Activated CD8-positive, alpha-beta memory T cell treated with anti-CD3 and anti-CD28 coated beads, Interleukin-2, amount 50 U/mL, for 4 hours (primary cell): Measurements from ENCODE around the gene UQCRQ.

Experiments used
- DNase-seq: peaks from one replicate; pipeline ENCODE4 v3.0.0-alpha.2; 2020

UQCRQ gene

DNA sequence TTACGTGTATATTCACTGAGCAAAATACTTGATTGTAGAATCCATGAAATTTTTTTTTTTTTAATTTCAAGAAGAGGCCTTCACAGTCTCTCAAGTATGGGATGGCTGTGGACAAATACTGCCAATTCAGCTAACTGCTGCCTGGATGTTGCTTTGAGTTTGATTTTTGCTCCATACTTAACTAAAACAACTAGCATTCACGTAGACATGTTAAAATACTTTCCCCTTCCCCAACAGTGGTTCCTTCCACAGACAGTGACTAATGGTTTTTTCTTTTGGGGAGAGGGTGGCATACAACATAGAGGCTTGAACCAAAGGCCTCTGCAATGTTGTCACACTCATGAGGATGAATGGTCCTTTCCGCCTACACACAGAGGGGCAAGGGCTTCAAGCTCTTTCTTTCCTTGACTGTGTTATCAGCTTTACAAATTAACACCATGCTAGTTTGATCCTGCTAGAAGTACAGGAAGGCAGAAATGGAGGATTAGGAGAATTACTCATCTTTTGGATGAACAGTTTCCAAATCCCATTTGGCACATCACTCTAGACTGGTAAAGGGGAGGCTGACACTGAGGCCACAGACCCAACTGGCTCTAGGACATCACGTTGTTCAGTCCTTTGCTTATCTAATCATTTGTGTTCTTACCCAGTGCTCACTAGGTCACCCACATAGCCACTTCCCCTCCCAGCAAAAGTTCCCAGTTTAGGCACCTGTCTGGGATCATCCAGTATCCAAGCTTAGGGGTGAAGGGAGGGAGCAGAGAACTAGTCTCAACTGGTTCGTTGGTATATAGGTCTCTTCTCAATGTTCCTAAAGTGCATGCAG, 5.2 kb downstream of the UQCRQ start:
- DNase-seq, result no peak

DNA sequence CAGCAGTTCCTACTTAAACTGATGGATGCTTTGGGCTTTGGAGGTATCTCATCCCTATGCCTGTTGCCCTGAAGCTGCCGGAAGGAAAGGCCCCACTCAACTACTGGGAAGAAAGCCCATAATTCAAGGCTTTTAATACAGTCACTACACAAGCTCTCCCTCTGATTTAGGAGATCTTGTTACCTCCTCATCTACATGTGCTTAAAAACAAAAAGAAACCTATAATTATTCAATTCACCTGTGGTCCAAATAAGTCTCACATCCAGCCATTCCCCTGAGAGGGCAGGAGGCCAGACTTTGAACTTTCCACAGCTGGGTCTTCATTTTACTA, 6.3 kb downstream of the UQCRQ start:
- no peak for DNase-seq

- DNase-seq, result no peak
Observed at GRCh38 chr5:132873119-132873929, 6.9 kb downstream of the UQCRQ start, which contains the start of gene LEAP2. Gene LEAP2, plus strand, starts transcription at chr5:132873668. Its CDS starts 27 bp downstream, at chr5:132873695.

- DNase-seq, result no peak
Observed at GRCh38 chr5:132873930-132874271, 7.5 kb downstream of the UQCRQ start.

GRCh38 chr5:132876020-132876759, 9.7 kb downstream of the UQCRQ start:
- DNase-seq, result no peak

- no peak for DNase-seq
Observed at GRCh38 chr5:132877466-132877865, 11.0 kb downstream of the UQCRQ start.

DNA sequence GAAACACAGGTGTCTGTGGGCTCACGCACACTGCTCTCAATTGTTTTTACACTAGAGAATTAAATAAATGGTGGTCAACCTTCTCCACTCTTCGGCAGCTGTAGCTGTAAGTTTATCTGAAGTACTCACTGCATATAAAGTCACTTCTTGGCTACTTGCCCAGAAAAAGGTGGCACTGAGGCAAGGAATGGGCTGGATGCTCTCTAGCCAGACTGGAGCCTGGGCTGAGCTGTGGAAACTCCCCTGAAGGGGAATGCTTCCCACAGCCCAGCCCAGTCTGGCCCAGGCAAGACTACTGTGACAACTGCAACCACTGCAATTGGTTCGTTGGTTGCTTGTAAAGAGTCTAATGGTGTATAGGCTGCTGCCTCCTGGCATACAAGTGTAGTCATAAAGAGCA, 11.5 kb downstream of the UQCRQ start:
- no peak for DNase-seq

DNA sequence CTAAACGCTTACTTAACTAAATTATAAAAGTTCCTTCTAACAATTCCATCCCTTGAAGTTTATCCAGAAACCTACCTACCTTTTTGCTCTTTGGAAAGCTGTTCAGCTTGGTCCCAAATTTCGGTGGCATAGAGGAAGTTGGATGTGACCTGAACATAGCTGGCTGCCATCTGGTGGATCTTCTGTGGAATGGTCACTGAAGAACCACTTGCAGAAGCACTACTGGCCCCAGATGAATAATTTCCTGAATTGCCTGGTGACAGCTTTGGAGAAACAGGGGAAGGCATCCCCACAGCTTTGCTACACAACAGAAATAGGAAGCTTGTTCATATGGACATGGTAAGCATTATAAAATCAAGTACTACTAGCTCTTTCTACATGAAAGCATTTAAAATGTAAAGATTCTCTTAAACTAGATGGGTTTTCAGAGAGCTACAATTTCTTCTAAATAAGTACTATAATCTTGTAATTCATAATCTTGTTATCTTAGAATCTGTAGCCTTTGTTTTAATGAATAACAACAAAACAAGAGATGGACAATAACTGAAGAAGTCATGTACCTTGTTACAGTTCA, 16.9 kb downstream of the UQCRQ start:
- no peak for DNase-seq

DNA sequence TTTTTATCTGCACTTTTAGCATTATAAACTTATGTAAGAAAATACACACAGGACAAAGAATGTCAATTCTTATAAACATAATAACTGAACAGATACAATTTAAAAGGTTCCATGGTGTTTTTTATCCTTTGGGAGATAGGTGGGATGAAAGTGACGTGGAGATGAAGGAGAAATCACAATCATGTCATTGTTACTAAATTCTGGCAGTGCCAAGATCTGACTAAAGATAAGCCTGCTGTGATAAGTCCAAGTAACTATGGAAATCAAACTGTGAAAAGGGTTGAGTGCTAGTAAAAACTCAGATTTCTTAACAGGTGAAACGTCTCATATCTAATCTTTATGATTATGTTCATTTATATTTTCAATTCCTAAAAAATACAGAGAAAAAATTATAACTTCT, 18.1 kb downstream of the UQCRQ start:
- no peak for DNase-seq

- DNase-seq, result no peak
Observed at GRCh38 chr5:132886064-132886823, 19.8 kb downstream of the UQCRQ start.

DNA sequence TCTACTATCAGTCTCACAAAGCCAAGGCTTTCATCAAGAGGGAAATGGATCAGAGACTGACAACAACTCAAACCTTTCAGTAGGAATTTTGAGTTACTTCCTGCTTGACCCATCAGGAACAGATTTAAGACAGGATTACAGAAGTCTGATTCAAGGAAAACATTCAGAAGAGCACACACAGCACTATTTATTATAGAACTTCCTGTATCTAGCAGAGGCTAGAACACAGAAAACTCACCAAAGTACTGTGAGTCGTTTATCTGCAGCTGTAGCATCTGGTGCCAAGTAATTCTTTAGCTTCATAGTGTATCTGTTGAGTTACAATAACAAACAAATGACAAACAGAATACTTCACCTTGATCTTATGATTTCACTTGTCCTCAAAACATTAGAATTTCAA, 20.8 kb downstream of the UQCRQ start:
- no peak for DNase-seq

DNA sequence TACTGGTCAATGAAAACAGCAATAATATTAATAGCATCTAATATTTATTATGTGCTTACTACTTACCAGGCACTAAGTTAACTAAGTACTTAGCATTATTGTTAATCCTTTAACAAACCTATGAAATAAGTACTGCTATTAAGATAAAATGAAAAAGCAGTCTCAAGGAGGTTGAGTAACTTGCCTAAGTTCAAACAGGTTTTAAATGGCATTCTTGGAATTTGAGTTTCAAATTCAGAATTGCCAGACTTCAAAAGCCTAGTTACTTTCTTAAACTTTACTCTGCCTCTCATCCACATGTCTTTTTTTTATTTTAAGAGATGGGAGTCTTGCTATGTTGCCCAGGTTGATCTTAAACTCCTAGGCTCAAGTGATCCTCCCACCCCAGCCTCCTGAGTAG, 23.1 kb downstream of the UQCRQ start:
- no peak for DNase-seq

GRCh38 chr5:132890817-132891216, 24.4 kb downstream of the UQCRQ start:
- no peak for DNase-seq

GRCh38 chr5:132895719-132896305, 29.4 kb downstream of the UQCRQ start:
- DNase-seq, result no peak

- DNase-seq, result no peak
Observed at GRCh38 chr5:132896685-132897084, 30.2 kb downstream of the UQCRQ start.

DNA sequence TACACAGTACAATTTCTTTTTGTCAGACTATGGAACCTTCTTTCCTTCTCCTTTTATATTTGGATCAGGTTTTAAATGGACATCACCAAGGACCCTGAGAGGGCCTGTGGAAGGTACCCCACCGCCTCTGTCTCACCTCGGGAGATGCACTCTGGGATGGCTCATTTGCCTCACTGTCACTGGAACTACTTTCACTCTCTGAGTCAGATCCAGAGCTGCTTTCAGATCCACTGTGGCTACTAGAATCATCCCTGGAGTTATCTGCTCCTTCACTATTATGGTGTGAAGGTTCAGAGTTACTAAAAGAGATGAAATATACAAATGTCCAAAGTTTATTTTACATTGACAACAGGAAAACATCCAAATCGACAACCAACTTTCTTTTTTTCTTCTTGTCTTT, 31.7 kb downstream of the UQCRQ start:
- no peak for DNase-seq

DNA sequence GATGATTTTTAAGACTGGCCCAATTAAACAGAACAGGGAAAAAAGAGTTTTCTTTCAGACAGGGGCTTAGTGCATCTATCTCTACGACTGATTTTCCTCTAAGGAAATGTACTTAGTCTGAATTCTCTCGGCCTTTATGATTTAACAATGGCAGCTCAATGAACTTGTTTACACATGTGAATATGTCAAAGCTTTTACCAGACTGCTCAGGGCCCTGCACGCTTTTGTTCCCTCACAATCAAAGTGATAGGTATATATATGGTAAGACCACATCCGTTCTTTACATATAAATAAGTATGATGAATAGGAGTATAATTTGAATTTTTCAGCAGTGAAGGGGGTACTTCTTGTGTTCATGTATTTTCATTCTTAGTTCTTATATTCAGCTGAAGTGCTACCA, 34.6 kb downstream of the UQCRQ start:
- DNase-seq, result no peak

- DNase-seq, result no peak
Observed at GRCh38 chr5:132901730-132902129, 35.3 kb downstream of the UQCRQ start.

DNA sequence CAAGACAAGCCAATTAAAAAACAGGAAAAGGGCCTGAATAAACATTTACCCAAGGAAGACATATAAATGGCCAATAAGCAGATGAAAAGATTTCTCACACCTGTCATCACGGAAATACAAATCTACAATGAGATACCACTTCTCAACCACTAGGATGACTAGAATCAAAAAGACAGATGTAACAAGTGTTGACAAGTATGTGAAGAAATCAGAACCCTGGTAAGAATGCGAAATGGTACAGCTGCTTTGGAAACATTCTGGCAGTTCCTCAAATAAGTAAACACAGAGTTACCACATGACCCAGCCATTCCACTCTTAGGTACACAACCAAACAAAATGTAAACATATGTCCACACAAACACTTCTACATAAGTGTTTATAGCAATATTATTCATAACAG, 39.5 kb downstream of the UQCRQ start:
- no peak for DNase-seq

- DNase-seq, result no peak
Observed at GRCh38 chr5:132907161-132907560, 40.7 kb downstream of the UQCRQ start.

GRCh38 chr5:132909702-132910101, 43.3 kb downstream of the UQCRQ start:
- DNase-seq, result no peak

DNA sequence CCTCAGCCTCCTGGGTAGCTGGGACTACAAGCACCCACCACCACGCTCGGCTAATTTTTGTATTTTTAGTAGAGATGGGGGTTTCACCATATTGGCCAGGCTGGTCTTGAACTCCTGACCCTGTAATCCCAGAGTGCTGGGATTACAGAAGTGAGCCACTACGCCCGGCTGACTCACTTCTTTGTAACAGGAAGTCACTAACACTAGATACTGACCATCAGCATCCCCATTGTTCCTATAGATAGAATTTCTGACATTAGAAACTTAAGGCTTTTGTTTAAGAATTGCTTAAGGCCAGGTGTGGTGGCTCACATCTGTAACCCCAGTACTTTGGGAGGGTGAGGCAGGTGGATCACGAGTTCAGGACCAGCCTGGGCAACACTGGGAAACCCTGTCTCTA, 49.2 kb downstream of the UQCRQ start:
- DNase-seq, result no peak
